Mesenchymal stem cell (in vitro differentiated cells and primary cell): ENCODE measurements around the gene MRPS18B.

ENCODE experiments used
- DNase-seq: peaks from one replicate; pipeline ENCODE4 v3.0.0-alpha.2; 2013
- H2AFZ ChIP-seq: one replicate; pipeline ENCODE4 v1.6.1; 2013; ENCODE audit warnings: low read depth, mild to moderate bottlenecking, control low read depth, inconsistent platforms, low read length, moderate library complexity
- H2AK5ac ChIP-seq: 2 replicates; pipeline ENCODE4 v1.6.1; 2013; ENCODE audit warnings: low read length, moderate library complexity, mild to moderate bottlenecking, inconsistent platforms; ENCODE audit not compliant: severe bottlenecking
- H2BK120ac ChIP-seq: one replicate; pipeline ENCODE4 v1.6.1; 2013; ENCODE audit warnings: low read depth, mild to moderate bottlenecking, inconsistent platforms, low read length, moderate library complexity
- H2BK12ac ChIP-seq, 2 experiments: one replicate each; pipeline ENCODE4 v1.6.1; 2013; ENCODE audit warnings: inconsistent platforms in 2 of 2, low read length in 2 of 2, mild to moderate bottlenecking in 2 of 2, moderate library complexity in 2 of 2, control low read depth in 1 of 2
- H2BK15ac ChIP-seq: one replicate; pipeline ENCODE4 v1.6.1; 2013; ENCODE audit warnings: mild to moderate bottlenecking, low read depth, inconsistent platforms; ENCODE audit not compliant: poor library complexity, severe bottlenecking
- H2BK5ac ChIP-seq: 2 replicates; pipeline ENCODE4 v1.6.1; 2013; ENCODE audit warnings: low read depth, mild to moderate bottlenecking, low read length, control low read depth, inconsistent platforms; ENCODE audit not compliant: poor library complexity, severe bottlenecking
- H3K14ac ChIP-seq, 2 experiments: one replicate each; pipeline ENCODE4 v1.6.1; 2013; ENCODE audit warnings: inconsistent platforms in 2 of 2, low read length in 2 of 2, control low read depth in 1 of 2, mild to moderate bottlenecking in 1 of 2, moderate library complexity in 1 of 2
- H3K18ac ChIP-seq, 2 experiments: one replicate each; pipeline ENCODE4 v1.6.1; 2013; ENCODE audit warnings: inconsistent platforms in 2 of 2, low read length in 2 of 2, control low read depth in 1 of 2, low read depth in 1 of 2, mild to moderate bottlenecking in 1 of 2
- H3K23ac ChIP-seq, 2 experiments: one replicate each; pipeline ENCODE4 v1.6.1; 2013; ENCODE audit warnings: inconsistent platforms in 2 of 2, low read length in 2 of 2, mild to moderate bottlenecking in 2 of 2, moderate library complexity in 2 of 2, control low read depth in 1 of 2
- H3K27ac ChIP-seq: 2 replicates; pipeline ENCODE4 v1.5.1; 2013; ENCODE audit warnings: mild to moderate bottlenecking, moderate library complexity, low read length, control low read depth, inconsistent platforms; ENCODE audit not compliant: poor library complexity, severe bottlenecking
- H3K27me3 ChIP-seq, 2 experiments: 2 replicates each; pipeline versions ENCODE4 v1.6.1 to v1.7.0; 2013; ENCODE audit warnings: low read length in 2 of 2, mild to moderate bottlenecking in 2 of 2, moderate library complexity in 2 of 2, control low read depth in 1 of 2, inconsistent platforms in 1 of 2; ENCODE audit not compliant: control insufficient read depth in 1 of 2, insufficient read depth in 1 of 2
- H3K36me3 ChIP-seq, 2 experiments: 2 replicates each; pipeline versions ENCODE4 v1.6.1 to v1.7.0; 2013; ENCODE audit warnings: low read length in 2 of 2, control low read depth in 1 of 2, inconsistent platforms in 1 of 2, low read depth in 1 of 2, mild to moderate bottlenecking in 1 of 2; ENCODE audit not compliant: insufficient read depth in 2 of 2, control insufficient read depth in 1 of 2
- H3K4ac ChIP-seq, 2 experiments: one replicate each; pipeline ENCODE4 v1.6.1; 2013; ENCODE audit warnings: inconsistent platforms in 2 of 2, low read length in 2 of 2, mild to moderate bottlenecking in 2 of 2, moderate library complexity in 2 of 2, control low read depth in 1 of 2, low read depth in 1 of 2
- H3K4me1 ChIP-seq: 2 replicates; pipeline ENCODE4 v1.6.1; 2013; ENCODE audit warnings: low read depth, low read length, control low read depth; ENCODE audit not compliant: control insufficient read depth, insufficient read depth
- H3K4me2 ChIP-seq: 2 replicates; pipeline ENCODE4 v1.6.1; 2013; ENCODE audit warnings: low read length, mild to moderate bottlenecking, inconsistent platforms; ENCODE audit not compliant: poor library complexity, severe bottlenecking
- H3K4me3 ChIP-seq, 2 experiments: 2 replicates each; pipeline versions ENCODE4 v1.5.1 to v1.7.0; 2013; ENCODE audit warnings: low read length in 2 of 2, mild to moderate bottlenecking in 2 of 2, control low read depth in 1 of 2, low read depth in 1 of 2; ENCODE audit not compliant: insufficient read depth in 1 of 2
- H3K79me1 ChIP-seq: replicated peaks from 2 replicates; pipeline ENCODE4 v1.6.1; 2013; ENCODE audit warnings: mild to moderate bottlenecking, control low read depth, low read length, inconsistent platforms; ENCODE audit not compliant: poor library complexity, severe bottlenecking
- H3K9ac ChIP-seq: 2 replicates; pipeline ENCODE4 v1.7.0; 2013; ENCODE audit warnings: mild to moderate bottlenecking, low read length, moderate library complexity
- H3K9me3 ChIP-seq: 2 replicates; pipeline ENCODE4 v1.7.0; 2013; ENCODE audit warnings: mild to moderate bottlenecking, low read length; ENCODE audit not compliant: control insufficient read depth
- H4K8ac ChIP-seq: one replicate; pipeline ENCODE4 v1.6.1; 2013; ENCODE audit warnings: inconsistent platforms, mild to moderate bottlenecking, low read length, moderate library complexity
- H4K91ac ChIP-seq: one replicate; pipeline ENCODE4 v1.6.1; 2013; ENCODE audit warnings: mild to moderate bottlenecking, low read length, inconsistent platforms
- WGBS: methylation state at CpG from one replicate; pipeline ENCODE4 v1.1.7; 2013; ENCODE audit warnings: mixed read lengths; 5-methylcytosine and 5-hydroxymethylcytosine counted together

MRPS18B gene

GRCh38 chr6:30603961-30604360, 13.7 kb upstream of the MRPS18B start:
- H3K27ac ChIP-seq = no peak overlapping the region
- peaks cover 64 to 87% of the 10 kb centered on the region in 2 experiments for H3K36me3 ChIP-seq
- no peak overlapping the region for H2BK12ac ChIP-seq
- no peaks in the 10 kb centered on the region for H3K27me3 ChIP-seq
- no peak overlapping the region for H3K23ac ChIP-seq
- H3K4me3 ChIP-seq = no peak overlapping the region
- H2BK5ac ChIP-seq = no peak overlapping the region
- WGBS = 96% methylated on average over 13 of the region's 13 CpGs
- no peak overlapping the region for H3K18ac ChIP-seq
- H3K79me1 ChIP-seq = peaks cover 33% of the 10 kb centered on the region
- no peak overlapping the region for H3K4ac ChIP-seq
- H3K4me1 ChIP-seq = no peaks in the 10 kb centered on the region
- no peak overlapping the region for H2AK5ac ChIP-seq
- no peak overlapping the region for H4K8ac ChIP-seq
- no peak overlapping the region for H3K4me2 ChIP-seq
- no peak overlapping the region for H3K9ac ChIP-seq
- no peak overlapping the region for H2AFZ ChIP-seq
- no peak overlapping the region for H4K91ac ChIP-seq
- no peaks in the 10 kb centered on the region for H3K9me3 ChIP-seq
- no peak overlapping the region for H2BK120ac ChIP-seq
- no peak overlapping the region for H2BK15ac ChIP-seq
- no peak for DNase-seq
- H3K14ac ChIP-seq = no peak overlapping the region

GRCh38 chr6:30610065-30610464, 7.6 kb upstream of the MRPS18B start:
- DNase-seq = no peak
- H3K4ac ChIP-seq = no peak overlapping the region
- H3K23ac ChIP-seq = no peak overlapping the region
- H3K27ac ChIP-seq = no peak overlapping the region
- 100% methylated on average over 3 of the region's 4 CpGs for WGBS
- peaks cover 7% of the 10 kb centered on the region for H3K4me1 ChIP-seq
- no peak overlapping the region for H3K14ac ChIP-seq
- H4K91ac ChIP-seq = no peak overlapping the region
- no peak overlapping the region for H2AK5ac ChIP-seq
- H2BK5ac ChIP-seq = no peak overlapping the region
- H3K18ac ChIP-seq = no peak overlapping the region
- H2BK120ac ChIP-seq = no peak overlapping the region
- H2BK15ac ChIP-seq = no peak overlapping the region
- peaks cover 19 to 58% of the 10 kb centered on the region in 2 experiments for H3K36me3 ChIP-seq
- H3K79me1 ChIP-seq = peaks cover 19% of the 10 kb centered on the region
- no peak overlapping the region for H2BK12ac ChIP-seq
- H3K4me2 ChIP-seq = no peak overlapping the region
- H2AFZ ChIP-seq = no peak overlapping the region
- H4K8ac ChIP-seq = no peak overlapping the region
- H3K4me3 ChIP-seq = no peak overlapping the region
- peak overlapping the region; percentile 56 for H3K9ac ChIP-seq
- no peaks in the 10 kb centered on the region for H3K9me3 ChIP-seq
- no peaks in the 10 kb centered on the region for H3K27me3 ChIP-seq

GRCh38 chr6:30611150-30611855, 6.3 kb upstream of the MRPS18B start:
- 94% methylated on average over 8 of the region's 9 CpGs for WGBS

GRCh38 chr6:30611856-30612194, 5.8 kb upstream of the MRPS18B start:
- H3K4me3 ChIP-seq = no peak overlapping the region
- H3K4ac ChIP-seq = no peak overlapping the region
- H3K18ac ChIP-seq = no peak overlapping the region
- WGBS = 100% methylated on average over 1 of the region's 2 CpGs
- peaks cover 9 to 57% of the 10 kb centered on the region in 2 experiments for H3K36me3 ChIP-seq
- no peak overlapping the region for H3K14ac ChIP-seq
- H3K9me3 ChIP-seq = no peaks in the 10 kb centered on the region
- H3K27ac ChIP-seq = peak overlapping the region; percentile 21
- H2BK120ac ChIP-seq = no peak overlapping the region
- H2BK15ac ChIP-seq = no peak overlapping the region
- H2BK5ac ChIP-seq = no peak overlapping the region
- H3K4me1 ChIP-seq = peaks cover 7% of the 10 kb centered on the region
- no peaks in the 10 kb centered on the region for H3K27me3 ChIP-seq
- H3K4me2 ChIP-seq = no peak overlapping the region
- H4K8ac ChIP-seq = no peak overlapping the region
- no peak overlapping the region for H2AK5ac ChIP-seq
- no peak overlapping the region for H4K91ac ChIP-seq
- no peak overlapping the region for H3K23ac ChIP-seq
- DNase-seq = no peak
- no peak overlapping the region for H2AFZ ChIP-seq
- H3K79me1 ChIP-seq = peaks cover 11% of the 10 kb centered on the region
- H2BK12ac ChIP-seq = no peak overlapping the region
- H3K9ac ChIP-seq = peak overlapping the region; percentile 13

More at GRCh38 chr6:30611150-30611855, 6.3 kb upstream of the MRPS18B start:
- Histone ChIP-seq H3K36me3 (peaks cover 10 to 57% of the 10 kb centered on the region in 2 experiments), H4K91ac (no peak overlapping the region), H2BK12ac (no peak overlapping the region), H3K18ac (no peak overlapping the region), H3K9ac (peak overlapping the region; percentile 19), H3K27me3 (no peaks in the 10 kb centered on the region), H3K4me2 (no peak overlapping the region), H3K79me1 (peaks cover 12% of the 10 kb centered on the region), H2BK120ac (no peak overlapping the region), H2AK5ac (peak overlapping the region; percentile 44), H3K4me1 (peaks cover 7% of the 10 kb centered on the region), H3K23ac (no peak overlapping the region), H3K14ac (no peak overlapping the region), H3K4ac (no peak overlapping the region), H3K27ac (peak overlapping the region; percentile 21), H4K8ac (no peak overlapping the region), H3K9me3 (no peaks in the 10 kb centered on the region), H2BK5ac (no peak overlapping the region), H2AFZ (no peak overlapping the region), H3K4me3 (no peak overlapping the region), H2BK15ac (no peak overlapping the region)
- no peak for DNase-seq
